HG02610 (cell line): ENCODE data around the gene SAP25.

ENCODE experiments used
- ATAC-seq: cut with Tn5 transposase; IDR thresholded peaks from one replicate; pipeline ENCODE4 v1.9.1; 2021; ENCODE audit warnings: mild to moderate bottlenecking, moderate library complexity; ENCODE audit not compliant: unreplicated experiment

SAP25 gene

DNA sequence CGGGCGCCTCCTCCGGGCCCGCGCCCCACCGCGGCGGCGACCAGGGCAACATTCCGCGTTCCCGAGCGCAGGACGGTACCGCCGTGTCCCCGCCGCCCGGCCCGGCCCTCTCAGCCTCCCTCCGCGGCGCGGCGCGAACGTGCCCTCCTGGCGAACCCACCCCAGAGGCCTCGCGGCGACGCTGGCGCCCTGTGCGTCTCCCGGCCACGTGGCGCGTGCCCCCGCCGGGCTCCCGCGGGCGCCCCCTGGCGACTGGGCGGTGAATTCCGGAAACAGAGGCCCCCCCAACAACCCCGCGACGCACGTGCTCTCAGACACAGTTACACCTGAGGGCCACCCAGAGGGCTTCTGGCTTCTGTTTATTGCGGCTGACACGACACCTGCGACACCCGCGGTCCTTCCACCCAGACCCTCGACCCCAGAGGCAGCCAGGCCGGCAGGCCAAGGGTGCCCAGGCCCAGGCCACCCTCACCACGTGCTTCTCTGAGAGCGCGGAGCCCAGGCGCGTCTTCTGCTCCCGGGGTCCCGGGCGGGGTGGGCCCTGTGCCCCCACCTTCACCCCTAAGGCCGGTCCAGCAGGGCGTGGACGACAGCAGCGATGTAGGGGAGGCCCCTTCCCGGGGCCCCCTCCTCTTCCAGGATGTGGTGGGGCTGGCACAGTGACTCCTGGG lies at the start of gene SAP25:
Gene SAP25, minus strand, starts transcription at position 210 of the 671 bp plus-strand sequence. Its CDS starts 158 bp downstream, at position 52.
- no peak for ATAC-seq

DNA sequence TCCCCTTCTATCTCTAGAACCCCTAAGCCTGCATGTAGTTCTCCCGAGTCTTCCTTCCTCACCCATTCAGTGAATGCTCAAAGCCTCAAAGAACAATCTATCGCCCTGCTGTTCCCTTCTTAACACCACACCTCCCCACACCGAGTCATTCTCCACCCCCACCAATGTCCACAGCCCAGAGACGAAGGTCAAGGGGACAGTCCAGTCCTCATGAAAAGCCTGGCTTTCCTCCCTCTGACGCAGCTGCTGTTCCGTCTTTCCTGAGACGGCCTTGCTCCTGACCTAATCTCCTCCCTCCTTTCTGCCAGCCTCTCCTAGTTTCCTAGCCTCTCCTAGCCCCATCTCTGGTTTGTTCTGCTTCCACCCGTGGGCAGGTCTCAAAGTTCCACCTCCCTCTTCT lies 47.9 kb upstream of the SAP25 start:
- ATAC-seq = no peak

DNA sequence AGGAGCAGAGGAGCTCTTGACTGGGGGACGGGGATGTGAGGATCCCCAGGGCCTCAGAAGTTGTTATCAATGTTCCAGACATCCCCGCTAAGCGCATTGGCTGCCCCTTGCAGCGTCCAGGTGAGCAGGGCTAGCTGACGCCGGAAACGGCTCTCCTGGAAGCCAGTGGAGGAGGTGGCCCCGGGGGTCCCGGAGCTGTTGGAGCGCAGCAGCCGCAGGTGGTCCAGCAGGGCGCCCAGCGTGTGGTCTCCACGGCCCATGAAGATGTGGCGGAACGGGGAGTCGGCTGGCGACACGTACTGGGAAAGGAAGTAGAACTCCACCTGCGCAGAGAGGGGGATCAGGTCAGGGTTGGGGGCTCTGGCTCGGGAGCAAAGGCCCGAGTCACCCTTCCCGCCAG lies 47.1 kb upstream of the SAP25 start:
- ATAC-seq = no peak

DNA sequence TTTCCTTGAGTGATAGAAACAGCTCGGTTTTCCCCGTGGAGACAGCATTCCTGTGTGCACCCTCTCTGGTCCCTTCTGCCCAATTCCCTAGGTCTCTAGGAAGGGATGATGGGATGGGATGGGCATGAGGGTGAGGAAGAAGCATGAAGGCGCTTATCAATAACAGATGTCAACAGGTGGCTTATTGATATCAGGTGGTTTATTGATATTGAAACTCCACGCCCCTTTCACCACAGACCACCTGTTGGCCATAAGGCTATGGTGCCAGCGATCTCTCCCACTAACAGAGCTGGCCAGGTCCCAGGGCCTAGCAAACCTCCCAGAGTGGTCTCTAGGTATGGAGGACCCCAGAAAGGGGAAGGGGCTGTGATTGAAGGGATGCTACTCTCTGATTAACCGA lies 46.5 kb upstream of the SAP25 start:
- no peak for ATAC-seq

DNA sequence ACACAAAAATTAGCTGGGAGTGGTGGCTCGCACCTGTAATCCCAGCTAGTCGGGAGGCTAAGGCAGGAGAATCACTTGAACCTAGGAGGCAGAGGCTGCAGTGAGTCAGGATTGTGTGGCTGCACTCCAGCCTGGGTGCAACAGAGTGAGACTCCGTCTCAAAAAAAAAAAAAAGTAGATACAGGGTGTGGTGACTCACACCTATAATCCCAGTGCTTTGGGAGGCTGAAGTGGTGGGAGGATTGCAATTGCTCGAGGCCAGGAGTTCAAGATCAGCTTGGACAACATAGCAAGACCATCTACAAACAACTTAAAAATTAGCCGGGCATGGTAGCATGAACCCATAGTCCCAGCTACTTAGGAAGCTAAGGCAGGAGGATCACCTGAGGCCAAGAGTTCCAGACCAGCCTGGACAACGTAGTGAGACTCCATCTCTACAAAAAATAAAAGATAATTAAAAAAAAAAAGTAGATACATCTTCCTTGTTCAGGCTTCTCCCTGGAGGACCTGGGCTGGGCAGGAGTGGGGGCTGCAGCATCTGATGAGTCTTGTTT lies 40.7 kb upstream of the SAP25 start:
- no peak for ATAC-seq

DNA sequence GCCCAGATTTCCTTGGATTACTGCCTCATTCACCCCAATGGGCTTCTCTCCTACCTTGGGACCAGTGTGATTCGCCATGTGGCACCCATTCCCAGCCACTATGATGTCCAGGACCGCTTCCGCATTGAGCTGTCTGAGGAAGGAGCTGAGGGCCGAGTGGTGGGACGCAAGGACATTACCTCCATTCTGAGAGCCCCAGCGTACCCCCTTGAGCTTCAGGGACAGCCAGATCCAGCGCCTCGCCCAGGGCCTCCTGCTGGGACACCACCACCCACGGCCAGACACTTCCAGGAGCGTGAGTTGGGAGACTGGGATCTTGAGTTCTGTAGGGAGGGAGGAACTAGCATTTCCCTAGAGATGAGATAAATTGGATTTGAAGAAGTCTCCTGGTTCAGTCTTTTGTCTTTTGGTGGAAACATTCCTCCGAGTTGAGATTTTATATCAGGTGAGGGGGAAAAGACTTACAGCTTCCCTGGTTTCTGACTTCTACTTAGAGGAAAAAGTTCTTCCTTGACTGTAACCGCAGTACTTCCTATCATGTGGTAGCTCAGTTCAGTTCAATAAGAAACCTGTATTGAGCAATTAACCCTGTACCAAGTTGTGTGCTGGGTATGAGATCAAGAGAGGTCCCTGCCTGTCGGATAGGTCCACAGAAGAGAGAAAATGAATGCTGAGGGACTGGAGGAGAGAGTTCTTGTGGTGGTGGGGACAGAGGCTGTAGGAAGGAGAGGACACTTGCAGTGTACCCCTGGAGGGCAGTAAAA lies 39.9 kb upstream of the SAP25 start:
- no peak for ATAC-seq

DNA sequence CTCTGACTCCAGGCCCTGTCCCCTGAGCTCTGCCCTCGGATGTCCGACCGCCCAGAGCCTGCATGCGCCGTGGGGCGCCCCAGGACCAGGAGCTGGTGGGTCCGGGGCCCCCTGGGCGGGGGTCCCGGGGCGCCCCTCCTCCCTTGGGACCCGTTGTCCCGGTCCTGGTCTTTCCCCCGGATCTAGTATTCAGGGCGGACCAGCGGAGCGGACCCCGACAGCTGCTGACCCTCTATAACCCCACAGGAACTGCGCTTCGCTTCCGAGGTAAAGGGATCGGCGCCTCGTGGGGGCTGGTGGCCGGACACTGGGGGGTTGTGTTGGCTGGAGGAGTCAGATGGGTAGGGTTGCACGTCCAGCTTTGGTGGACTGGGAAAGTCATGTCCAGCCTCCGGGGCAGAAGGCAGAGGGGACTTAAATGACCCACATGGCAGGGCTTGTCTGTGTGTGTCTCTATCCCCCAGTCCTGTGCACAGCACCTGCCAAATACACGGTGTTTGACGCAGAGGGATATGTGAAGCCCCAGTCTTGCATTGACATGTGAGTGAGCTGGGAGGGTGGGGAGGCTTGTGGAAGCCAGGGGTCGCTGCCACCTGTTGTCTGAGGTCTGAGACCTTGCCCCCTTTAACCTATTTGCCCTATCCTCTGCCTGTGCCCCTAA lies 39.2 kb upstream of the SAP25 start:
- ATAC-seq = no peak

DNA sequence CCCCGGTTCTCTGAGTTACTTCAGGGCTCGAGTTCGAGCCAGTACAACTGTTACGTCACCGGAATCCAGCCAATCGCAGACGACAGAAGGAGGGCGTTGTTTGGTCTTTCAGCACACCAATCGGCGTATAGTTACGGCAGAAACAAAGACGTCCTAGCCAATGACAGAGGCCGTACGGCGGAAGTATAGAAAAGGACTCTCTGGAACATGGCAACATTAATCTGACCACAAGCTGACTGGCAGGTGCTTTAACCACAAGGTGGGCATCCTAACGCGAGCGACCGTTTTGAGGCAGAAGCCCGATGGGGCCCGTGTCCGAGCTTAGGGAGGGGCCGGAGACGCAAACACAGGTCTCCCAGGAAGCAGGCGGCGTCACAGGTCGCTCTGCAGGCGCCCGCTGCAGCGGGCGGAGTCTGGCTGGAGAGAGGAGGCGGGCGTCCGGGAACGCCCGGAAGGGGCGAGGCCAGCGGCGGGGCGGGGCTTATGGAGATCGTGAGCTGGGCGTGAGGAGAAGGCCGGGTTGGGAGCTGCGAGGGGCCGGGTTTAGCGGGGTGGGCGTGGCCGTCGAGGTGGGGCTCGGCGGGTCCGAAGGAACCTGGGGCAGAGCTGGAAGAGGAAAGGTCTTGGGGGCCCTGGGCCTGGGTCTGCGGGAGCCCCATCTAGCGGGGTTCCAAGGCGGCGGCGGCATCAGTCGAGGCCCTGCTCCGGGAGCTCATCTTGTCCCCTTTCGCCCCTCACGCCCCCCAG lies 38.5 kb upstream of the SAP25 start, which contains the start of gene MOSPD3:
Gene MOSPD3, plus strand, starts transcription at position 558 of the 747 bp plus-strand sequence. CDS start 252 bp downstream, outside the sequence.
- ATAC-seq = peak; percentile 90

DNA sequence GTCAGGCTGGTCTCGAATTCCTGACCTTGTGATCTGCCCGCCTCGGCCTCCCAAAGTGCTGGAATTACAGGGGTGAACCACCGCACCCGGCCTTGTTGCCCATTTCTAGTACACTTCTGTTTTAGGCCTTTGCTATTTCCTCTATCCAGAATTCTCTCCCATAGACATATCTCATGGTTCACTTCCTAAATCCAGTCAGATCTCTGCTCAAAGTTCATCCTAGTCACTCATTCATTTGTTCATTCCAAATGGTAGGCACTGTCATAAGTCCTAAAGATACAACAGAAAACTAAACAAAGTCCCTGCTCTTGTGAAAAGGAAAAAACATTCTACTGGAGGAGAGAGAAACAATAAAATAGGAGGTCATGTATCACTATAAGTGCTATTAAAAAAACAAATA lies 36.3 kb upstream of the SAP25 start:
- ATAC-seq = no peak

DNA sequence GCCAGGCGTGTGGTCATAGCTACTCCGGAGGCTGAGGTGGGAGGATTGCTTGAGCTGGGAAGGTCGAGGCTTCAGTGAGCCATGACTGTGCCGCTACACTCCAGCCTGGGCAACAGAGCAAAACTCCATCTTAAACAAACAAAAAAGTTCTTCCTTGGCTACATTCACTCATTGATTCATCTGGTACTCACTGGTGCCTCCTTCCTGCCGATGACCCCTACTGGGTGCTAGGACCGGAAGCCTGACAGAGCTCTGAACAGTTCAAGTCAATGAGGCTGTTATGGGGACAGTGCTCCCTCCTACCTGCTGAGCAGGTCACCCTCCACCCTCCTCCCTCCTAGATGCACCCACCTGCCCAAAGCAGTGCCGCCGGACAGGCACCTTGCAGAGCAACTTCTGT lies 33.4 kb upstream of the SAP25 start:
- no peak for ATAC-seq

DNA sequence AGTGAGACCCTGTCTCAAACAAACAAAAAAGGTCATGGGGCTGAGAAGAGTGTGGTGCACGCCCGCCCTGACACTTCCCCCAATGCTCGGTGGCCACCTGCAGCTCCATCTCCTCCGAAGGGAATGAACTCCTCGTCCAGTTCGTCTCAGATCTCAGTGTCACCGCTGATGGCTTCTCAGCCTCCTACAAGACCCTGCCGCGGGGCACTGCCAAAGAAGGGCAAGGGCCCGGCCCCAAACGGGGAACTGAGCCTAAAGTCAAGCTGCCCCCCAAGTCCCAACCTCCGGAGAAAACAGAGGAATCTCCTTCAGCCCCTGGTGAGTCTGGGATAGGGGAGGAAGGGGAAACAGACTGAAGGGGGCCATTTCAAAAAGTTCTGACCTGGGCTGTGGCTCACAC lies 32.6 kb upstream of the SAP25 start:
- no peak for ATAC-seq

DNA sequence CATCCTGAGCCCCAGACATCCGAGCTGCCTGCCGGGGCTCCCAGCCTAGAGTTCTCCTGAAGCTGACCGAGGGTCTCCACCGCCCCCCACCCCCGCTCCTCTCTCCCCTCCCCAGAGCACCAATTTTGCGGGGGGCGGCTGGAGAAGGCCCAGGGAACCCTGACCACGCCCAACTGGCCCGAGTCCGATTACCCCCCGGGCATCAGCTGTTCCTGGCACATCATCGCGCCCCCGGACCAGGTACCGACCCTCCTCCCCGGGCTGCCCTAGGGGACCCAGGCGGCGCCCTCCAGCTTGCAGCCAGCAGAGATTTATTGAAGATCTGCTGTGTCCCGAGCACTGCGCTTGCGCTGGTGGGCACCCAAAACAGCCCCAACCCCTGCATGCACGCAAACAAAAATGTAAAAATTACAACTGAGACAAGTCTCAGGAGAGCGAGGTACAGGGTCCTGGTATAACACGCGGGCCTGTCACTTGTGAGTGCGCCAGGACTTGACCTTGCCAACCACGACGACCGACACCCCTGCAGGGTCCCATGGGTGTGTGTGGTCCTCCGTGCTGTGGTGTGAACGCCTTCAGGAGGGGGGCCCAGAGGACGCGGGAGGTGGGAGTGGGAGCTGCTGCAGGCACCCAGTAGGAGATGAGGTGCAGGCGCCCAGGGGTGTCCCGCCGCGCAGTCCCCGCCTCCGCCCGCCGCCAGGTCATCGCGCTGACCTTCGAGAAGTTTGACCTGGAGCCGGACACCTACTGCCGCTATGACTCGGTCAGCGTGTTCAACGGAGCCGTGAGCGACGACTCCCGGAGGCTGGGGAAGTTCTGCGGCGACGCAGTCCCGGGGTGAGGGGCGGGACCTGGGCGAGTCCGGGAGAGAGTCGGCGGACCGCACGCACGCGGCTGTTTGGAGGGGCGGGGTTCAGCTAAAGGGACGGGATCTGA lies 31.5 kb upstream of the SAP25 start:
- no peak for ATAC-seq

DNA sequence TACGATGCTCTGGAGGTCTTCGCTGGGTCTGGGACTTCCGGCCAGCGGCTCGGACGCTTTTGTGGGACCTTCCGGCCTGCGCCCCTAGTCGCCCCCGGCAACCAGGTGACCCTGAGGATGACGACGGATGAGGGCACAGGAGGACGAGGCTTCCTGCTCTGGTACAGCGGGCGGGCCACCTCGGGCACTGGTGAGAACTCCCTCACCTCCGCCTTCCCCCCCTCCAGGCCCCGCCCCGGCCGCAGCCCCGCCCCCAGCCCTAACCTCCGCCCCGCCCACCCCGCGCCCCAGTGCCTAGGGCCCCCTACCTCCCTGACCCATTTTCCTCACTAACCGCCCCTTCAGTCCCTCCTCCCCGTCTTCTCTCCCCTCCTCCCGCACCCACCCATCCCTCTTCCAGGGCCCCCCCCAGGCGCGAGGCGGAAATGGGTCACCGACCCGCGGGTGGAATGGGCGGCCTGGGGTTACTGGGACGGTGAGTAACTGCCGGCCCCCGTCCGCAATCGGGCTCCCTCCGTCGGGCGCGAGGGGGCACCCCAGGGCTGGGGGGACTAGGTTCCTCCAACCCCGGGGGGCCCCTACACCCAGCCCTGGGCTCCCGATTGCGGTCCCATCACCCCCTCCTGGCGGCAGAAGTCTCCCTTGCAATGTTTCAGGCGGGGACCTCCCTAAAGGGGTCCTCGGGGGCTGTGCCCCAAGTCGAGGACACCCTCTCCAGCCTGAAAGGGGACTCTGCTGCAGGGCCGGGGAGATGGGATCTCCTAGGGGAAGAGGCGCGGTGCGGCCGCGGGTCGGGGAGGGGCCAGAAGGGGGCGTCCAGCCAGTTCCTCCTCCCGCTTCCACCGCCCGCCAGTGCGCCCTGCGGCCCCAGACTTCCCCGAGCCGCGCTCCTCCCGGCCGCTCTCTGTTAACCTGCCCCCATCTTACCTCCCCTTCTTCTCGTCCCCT lies 30.6 kb upstream of the SAP25 start:
- peak; percentile 58 for ATAC-seq

DNA sequence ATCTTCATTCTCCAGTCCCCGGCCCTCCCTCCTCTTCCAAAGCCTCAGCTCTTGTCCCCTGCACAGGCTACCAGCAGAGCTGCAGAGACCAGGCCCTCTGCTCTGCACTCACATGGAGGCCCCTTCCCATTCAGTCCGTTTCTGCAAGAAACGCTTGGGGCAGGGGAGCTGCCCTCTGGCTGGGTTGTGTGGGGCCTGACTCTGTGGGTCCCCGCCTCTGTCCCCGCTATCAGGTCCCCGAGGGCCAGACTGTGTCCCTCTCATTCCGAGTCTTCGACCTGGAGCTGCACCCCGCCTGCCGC lies 30.0 kb upstream of the SAP25 start:
- peak; percentile 13 for ATAC-seq

DNA sequence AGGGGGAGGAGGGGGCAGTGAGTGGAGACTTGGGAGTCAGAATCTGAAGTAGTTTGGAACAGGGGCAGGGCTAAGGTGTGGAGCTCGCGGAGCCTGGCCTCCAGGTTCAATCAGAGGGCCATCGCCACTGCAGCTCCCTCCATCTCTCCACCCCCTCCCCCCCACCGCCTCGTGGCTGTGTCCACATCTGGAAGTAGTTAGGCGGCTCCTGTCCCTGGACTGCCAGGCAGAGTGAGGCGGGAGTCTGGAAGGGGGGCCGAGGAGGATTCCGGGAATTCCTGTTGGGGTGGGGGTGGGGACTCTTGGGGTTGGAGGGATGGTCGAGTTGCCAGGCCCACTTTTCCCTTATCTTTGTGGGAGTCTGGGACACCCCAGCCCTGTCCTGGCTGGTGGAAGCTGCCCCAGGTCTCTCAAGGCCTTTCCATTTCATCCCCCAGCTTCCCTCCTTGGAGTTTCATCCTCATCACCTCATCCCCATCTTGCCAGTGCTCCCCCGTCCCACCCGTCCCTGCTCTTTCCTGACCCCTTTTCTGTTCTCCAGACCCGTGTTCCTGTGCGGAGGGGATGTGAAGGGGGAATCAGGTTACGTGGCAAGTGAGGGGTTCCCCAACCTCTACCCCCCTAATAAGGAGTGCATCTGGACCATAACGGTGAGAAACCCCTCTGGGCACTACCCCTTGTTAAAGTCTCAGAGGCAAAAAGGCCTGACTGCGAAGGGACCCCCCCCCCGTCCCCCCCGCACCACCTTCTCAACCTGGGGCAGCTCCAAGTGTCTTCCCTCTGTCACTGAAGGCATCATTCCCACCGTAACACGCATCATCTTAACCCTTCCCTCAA lies 29.4 kb upstream of the SAP25 start:
- ATAC-seq = no peak

DNA sequence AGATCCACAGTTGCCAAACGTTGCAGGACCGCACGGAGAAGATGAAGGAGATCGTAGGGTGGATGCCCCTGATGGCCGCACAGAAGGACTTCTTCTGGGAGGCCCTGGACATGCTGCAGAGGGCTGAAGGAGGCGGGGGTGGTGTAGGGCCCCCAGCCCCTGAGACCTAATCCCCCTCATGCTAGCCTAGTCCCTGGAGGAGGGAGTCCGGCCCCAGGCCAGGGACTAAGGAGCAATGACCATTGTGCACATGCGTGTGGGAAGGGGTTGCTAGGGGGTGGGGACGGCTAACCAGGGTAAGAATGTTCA lies 27.0 kb upstream of the SAP25 start:
- ATAC-seq = no peak

DNA sequence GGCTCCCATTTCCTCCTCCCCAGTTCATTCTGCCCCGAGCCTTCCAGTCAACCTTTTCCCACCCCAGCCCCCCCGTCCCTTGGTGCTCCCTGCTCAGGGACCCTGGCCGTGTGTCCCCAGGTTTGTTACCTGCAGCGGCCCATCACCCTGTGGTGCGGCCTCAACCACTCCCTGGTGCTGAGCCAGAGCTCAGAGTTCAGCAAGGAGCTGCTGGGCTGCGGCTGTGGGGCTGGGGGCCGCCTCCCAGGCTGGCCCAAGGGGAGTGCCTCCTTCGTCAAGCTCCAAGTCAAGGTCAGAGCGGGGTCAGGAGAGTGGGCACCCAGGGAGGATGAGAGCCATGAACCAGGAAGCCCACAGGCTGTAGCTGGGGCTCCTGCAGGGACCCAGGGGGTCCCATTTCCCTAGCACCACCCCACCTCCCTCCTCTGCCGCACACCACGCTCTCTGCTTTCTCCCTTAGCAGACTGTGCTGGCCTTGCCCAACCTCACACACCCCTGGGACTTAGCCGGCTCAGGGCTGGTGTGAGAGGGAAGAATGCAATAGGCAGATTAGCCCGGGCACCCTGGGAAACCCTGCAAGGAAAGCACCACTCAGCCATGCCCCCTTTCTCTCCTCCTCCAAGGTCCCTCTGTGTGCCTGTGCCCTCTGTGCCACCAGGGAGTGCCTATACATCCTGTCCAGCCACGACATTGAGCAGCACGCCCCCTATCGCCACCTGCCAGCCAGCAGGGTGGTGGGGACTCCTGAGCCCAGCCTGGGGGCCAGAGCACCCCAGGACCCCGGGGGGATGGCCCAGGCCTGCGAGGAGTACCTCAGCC lies 26.4 kb upstream of the SAP25 start:
- no peak for ATAC-seq
